ENCODE results near the gene MAN2A1. TPM values are rescaled to one million over a fixed set of nuclear protein-coding genes. Genes with fewer than 3 reads are reported as not detected.

MAN2A1 gene
- polyA plus RNA-seq, 2 of the 4 experiments (the other 2 are of a cell fraction) = 15.8 to 51.5 TPM

GRCh38 chr5:109659901-109660300 is 29.8 kb upstream of the MAN2A1 start:
- 19% methylated on average over 1 of the region's 1 CpG for WGBS (ENCODE audit: missing lambda C conversion rate)
- no peak for TF ChIP-seq POLR2A (IDR thresholded peaks at IDR 0.05; ENCODE audit: low read length)
- no peak for TF ChIP-seq HOXA7 (CRISPR knock-in tag; IDR thresholded peaks at IDR 0.05)
- TF ChIP-seq REST (IDR thresholded peaks at IDR 0.05) = no peak
- no peak for TF ChIP-seq ESRRA (IDR thresholded peaks at IDR 0.05; ENCODE audit: borderline replicate concordance, low read length)
- no peak for TF ChIP-seq EP300 (IDR thresholded peaks at IDR 0.05)
- Histone ChIP-seq H3K4me2 (no peak overlapping the region), H3K9me3 (no peaks in the 10 kb centered on the region), H3K4me1 (no peaks in the 10 kb centered on the region), H3K27ac (no peak overlapping the region), H3K4me3 (no peak overlapping the region)
- DNase-seq (ENCODE audit: low read depth in 1 of 2, low spot score in 1 of 2) (no peak), FAIRE-seq (no peak), ATAC-seq (no peak)
- ChIA-PET CTCF (no interaction called here), POLR2A (no interaction called here)

- H3K9me3 ChIP-seq = no peaks in the 10 kb centered on the region
- 36% methylated on average over 5 of the region's 5 CpGs for WGBS (ENCODE audit: missing lambda C conversion rate)
- H3K4me2 ChIP-seq = no peak overlapping the region
- H3K4me1 ChIP-seq = no peaks in the 10 kb centered on the region
- ATAC-seq (no peak), FAIRE-seq (no peak), DNase-seq (ENCODE audit: low read depth in 1 of 2, low spot score in 1 of 2) (no peak)
- H3K4me3 ChIP-seq = no peak overlapping the region
- POLR2A ChIA-PET = no interaction called here
- TF ChIP-seq FOSL2 (IDR thresholded peaks at IDR 0.05) = no peak
- TF ChIP-seq FOSL2 (CRISPR knock-in tag; IDR thresholded peaks at IDR 0.05) = no peak
- TF ChIP-seq MYC (IDR thresholded peaks at IDR 0.05; ENCODE audit: borderline replicate concordance, low read length) = no peak
- no peak for TF ChIP-seq CBX2 (IDR thresholded peaks at IDR 0.05; ENCODE audit: borderline replicate concordance, low read depth)
- no peak for TF ChIP-seq MAX (IDR thresholded peaks at IDR 0.05)
- no peak for TF ChIP-seq FOXS1 (CRISPR knock-in tag; IDR thresholded peaks at IDR 0.05)
- no peak for TF ChIP-seq RARB (CRISPR knock-in tag; IDR thresholded peaks at IDR 0.05)
- no peak for TF ChIP-seq E2F6 (IDR thresholded peaks at IDR 0.05; ENCODE audit: borderline replicate concordance, low read depth)
- TF ChIP-seq NPAS2 (CRISPR knock-in tag; IDR thresholded peaks at IDR 0.05; ENCODE audit: borderline replicate concordance) = no peak
- TF ChIP-seq GATA3 (IDR thresholded peaks at IDR 0.05; ENCODE audit: borderline replicate concordance) = no peak
- TF ChIP-seq JUN (IDR thresholded peaks at IDR 0.05) = no peak
- no peak for TF ChIP-seq CHD2 (IDR thresholded peaks at IDR 0.05; ENCODE audit: low read length, partially characterized antibody)
- TF ChIP-seq ELK1 (IDR thresholded peaks at IDR 0.05; ENCODE audit: low read depth, low read length) = no peak
- TF ChIP-seq RAD21 (conservative IDR thresholded peaks at IDR 0.05 in 1 of 2, IDR thresholded peaks at IDR 0.05 in 1 of 2) = no peak
- TF ChIP-seq PBX3 (IDR thresholded peaks at IDR 0.05) = no peak
- TF ChIP-seq ZFP36 (IDR thresholded peaks at IDR 0.05; ENCODE audit: borderline replicate concordance, partially characterized antibody) = no peak
- H3K27ac ChIP-seq = no peak overlapping the region
- CTCF ChIA-PET = no interaction called here
Measured at GRCh38 chr5:109660301-109660700, 29.4 kb upstream of the MAN2A1 start.
